ENCODE results near the gene PHF19. TPM values are rescaled to one million over a fixed set of nuclear protein-coding genes. Genes with fewer than 3 reads are reported as not detected.

PHF19 gene
- total RNA-seq, 4 donors from 2014 or later: 11.3 to 15.5 (median 13.8) TPM

DNA sequence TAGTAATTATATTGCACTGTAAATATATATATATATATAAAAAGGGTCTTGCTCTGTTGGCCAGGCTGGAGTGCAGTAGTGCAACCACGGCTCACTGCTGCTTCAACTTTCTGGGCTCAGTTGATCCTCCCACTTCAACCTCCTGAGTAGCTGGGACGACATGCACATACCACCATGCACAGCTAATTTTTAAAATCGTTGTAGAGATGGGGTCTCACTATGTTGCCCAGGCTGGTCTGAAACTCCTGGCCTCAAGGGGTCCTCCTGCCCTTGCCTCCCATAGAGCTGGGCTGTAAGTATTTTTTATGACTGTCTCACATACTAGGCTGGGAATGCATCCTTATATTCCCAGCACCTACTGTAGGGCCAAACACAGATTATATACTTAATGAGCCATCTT is 46.1 kb downstream of the PHF19 start:
- DNase-seq (ENCODE audit: low spot score in 2 of 2): no peak
- H3K4me3 ChIP-seq: no peak overlapping the region
- H3K4me1 ChIP-seq: no peaks in the 10 kb centered on the region
- no peak overlapping the region for H3K27ac ChIP-seq
- H3K9me3 ChIP-seq: no peaks in the 10 kb centered on the region
- peaks cover 73% of the 10 kb centered on the region for H3K36me3 ChIP-seq
- WGBS: 96% methylated on average over 3 of the region's 3 CpGs
- H3K27me3 ChIP-seq: no peaks in the 10 kb centered on the region
- no peak for TF ChIP-seq POLR2A (IDR thresholded peaks at IDR 0.05)
- TF ChIP-seq, protein P1, sequence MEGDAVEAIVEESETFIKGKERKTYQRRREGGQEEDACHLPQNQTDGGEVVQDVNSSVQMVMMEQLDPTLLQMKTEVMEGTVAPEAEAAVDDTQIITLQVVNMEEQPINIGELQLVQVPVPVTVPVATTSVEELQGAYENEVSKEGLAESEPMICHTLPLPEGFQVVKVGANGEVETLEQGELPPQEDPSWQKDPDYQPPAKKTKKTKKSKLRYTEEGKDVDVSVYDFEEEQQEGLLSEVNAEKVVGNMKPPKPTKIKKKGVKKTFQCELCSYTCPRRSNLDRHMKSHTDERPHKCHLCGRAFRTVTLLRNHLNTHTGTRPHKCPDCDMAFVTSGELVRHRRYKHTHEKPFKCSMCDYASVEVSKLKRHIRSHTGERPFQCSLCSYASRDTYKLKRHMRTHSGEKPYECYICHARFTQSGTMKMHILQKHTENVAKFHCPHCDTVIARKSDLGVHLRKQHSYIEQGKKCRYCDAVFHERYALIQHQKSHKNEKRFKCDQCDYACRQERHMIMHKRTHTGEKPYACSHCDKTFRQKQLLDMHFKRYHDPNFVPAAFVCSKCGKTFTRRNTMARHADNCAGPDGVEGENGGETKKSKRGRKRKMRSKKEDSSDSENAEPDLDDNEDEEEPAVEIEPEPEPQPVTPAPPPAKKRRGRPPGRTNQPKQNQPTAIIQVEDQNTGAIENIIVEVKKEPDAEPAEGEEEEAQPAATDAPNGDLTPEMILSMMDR (IDR thresholded peaks at IDR 0.05): no peak
- no peak for TF ChIP-seq EP300 (IDR thresholded peaks at IDR 0.05)
- no peak for TF ChIP-seq POLR2AphosphoS5 (IDR thresholded peaks at IDR 0.05)

DNA sequence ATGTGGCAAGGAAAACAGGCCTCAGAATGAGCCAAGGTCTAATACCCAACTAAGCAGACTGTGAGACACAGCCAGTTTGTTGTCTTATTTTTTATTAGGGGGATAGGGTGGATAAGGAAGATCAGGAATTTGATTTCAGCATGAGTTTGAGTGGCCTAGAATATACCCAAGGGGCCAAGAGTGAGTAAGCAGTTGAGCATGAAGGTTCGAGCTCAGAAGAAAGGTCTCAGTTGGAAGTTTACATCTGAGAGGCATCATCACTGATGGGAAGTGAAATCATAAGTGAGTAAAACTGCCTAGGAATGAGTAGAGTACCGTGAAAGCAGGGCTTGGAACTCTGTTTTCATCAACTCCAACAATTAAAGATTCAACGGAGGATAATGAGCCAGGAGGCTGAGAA is 46.8 kb downstream of the PHF19 start:
- Histone ChIP-seq H3K27ac (no peak overlapping the region), H3K9me3 (no peaks in the 10 kb centered on the region), H3K4me3 (no peak overlapping the region), H3K36me3 (peaks cover 67% of the 10 kb centered on the region), H3K4me1 (no peaks in the 10 kb centered on the region), H3K27me3 (no peaks in the 10 kb centered on the region)
- TF ChIP-seq EP300 (IDR thresholded peaks at IDR 0.05) (no peak), POLR2A (IDR thresholded peaks at IDR 0.05) (no peak), POLR2AphosphoS5 (IDR thresholded peaks at IDR 0.05) (no peak)
- TF ChIP-seq, protein P1 (IDR thresholded peaks at IDR 0.05): no peak
- 92% methylated on average over 3 of the region's 3 CpGs for WGBS
- no peak for DNase-seq (ENCODE audit: low spot score in 2 of 2)

DNA sequence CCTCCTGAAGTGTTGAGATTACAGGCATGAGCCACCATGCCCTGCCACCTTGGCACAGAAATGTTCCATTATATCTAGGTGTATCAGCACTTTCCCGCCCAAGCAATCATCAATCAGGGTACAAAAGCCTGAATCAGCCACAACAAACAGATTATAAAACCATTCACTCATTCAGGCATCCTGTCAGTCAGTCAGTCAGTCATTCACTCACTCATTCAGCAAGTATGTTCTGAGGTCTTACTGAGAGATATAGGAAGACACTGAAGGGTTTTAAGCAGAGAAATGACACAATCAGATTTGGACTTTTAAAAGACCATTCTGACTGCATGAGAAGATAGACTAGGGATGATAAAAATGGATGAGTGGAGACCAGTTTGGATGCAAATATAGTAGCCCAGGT is 47.3 kb downstream of the PHF19 start:
- Histone ChIP-seq H3K4me1 (no peaks in the 10 kb centered on the region), H3K27me3 (no peaks in the 10 kb centered on the region), H3K27ac (no peak overlapping the region), H3K9me3 (no peaks in the 10 kb centered on the region), H3K4me3 (no peak overlapping the region), H3K36me3 (peaks cover 68% of the 10 kb centered on the region)
- TF ChIP-seq, protein P1 (IDR thresholded peaks at IDR 0.05): no peak
- no peak for TF ChIP-seq EP300 (IDR thresholded peaks at IDR 0.05)
- no peak for TF ChIP-seq POLR2AphosphoS5 (IDR thresholded peaks at IDR 0.05)
- TF ChIP-seq POLR2A (IDR thresholded peaks at IDR 0.05): no peak
- DNase-seq (ENCODE audit: low spot score in 2 of 2): no peak
- 100% methylated on average over 1 of the region's 1 CpG for whole genome bisulfite sequencing

DNA sequence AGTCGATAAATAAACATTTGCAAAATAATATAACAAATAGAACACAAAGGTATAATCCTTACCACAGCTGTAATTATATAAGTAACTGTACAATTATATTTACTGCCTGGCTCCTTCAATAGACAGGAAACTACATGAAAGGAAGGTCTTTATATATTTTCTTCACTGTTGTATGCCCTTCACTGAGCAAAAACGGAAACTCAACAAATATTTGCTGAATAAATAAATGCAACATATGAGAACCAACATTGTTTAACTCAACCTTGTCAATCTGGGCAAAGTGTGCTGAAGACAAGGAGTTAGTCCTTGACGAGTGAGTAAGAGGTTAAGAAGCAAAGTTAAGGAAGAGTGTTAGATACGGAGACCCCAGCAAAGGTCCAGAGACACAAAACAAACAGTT is 56.9 kb downstream of the PHF19 start:
- no peak overlapping the region for H3K4me3 ChIP-seq
- H3K27me3 ChIP-seq: no peaks in the 10 kb centered on the region
- H3K9me3 ChIP-seq: no peaks in the 10 kb centered on the region
- H3K36me3 ChIP-seq: peaks cover 81% of the 10 kb centered on the region
- 93% methylated on average over 4 of the region's 4 CpGs for WGBS
- no peak overlapping the region for H3K27ac ChIP-seq
- no peak for DNase-seq (ENCODE audit: low spot score in 2 of 2)
- no peak for TF ChIP-seq POLR2AphosphoS5 (IDR thresholded peaks at IDR 0.05)
- no peak for TF ChIP-seq POLR2A (IDR thresholded peaks at IDR 0.05)
- no peak for TF ChIP-seq EP300 (IDR thresholded peaks at IDR 0.05)
- TF ChIP-seq, protein P1 (IDR thresholded peaks at IDR 0.05): no peak
- H3K4me1 ChIP-seq: no peaks in the 10 kb centered on the region

DNA sequence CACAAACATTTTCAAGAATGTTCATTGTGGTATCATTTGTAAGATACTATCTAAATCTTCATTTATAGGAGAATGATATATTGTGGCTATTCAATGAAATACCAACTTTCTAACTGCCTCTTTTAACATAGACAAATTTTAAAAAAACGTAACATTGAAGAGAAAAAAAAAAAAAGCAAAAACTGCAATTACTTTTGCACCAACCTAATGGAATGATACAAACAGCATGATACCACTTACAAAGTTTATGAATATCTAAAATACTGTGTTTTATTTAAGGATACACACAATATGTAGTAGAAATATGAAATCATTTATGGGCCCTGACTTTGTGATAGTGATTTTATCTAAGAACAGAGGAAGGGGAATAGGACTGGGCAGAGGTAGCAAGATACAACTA is 58.4 kb downstream of the PHF19 start:
- WGBS: 85% methylated on average over 1 of the region's 1 CpG
- Histone ChIP-seq H3K9me3 (no peaks in the 10 kb centered on the region), H3K4me1 (no peaks in the 10 kb centered on the region), H3K27ac (no peak overlapping the region), H3K4me3 (no peak overlapping the region), H3K36me3 (peaks cover 70% of the 10 kb centered on the region), H3K27me3 (no peaks in the 10 kb centered on the region)
- TF ChIP-seq EP300 (IDR thresholded peaks at IDR 0.05) (no peak), POLR2AphosphoS5 (IDR thresholded peaks at IDR 0.05) (no peak), POLR2A (IDR thresholded peaks at IDR 0.05) (no peak)
- TF ChIP-seq, protein P1 (IDR thresholded peaks at IDR 0.05): no peak
- DNase-seq (ENCODE audit: low spot score in 2 of 2): no peak
